ENCODE data around the gene ARMC9.

DNA sequence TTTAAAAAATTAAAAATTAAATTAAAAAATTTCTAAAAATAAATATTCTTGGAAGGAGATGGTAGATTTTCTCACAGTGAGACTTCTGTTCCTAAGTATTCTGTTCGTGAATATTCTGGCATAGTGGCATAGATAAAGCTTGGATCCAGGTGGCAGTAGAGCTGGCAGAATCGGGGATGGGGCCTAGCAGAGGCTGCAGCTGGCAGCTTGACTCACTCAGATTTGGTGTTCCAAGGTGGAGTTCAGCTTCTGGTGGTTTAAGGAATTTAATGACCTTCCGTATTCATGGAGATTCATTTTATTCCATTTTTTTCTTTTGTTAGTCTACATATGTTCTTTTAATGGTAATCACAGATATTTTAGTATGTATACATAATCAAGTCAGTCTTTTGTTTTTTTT is 19.9 kb downstream of the ARMC9 start:
- TF ChIP-seq EZH2 (IDR thresholded peaks at IDR 0.05; ENCODE audit: insufficient read depth, poor library complexity, severe bottlenecking), result no peak
- TF ChIP-seq EZH2phosphoT487 (IDR thresholded peaks at IDR 0.05; ENCODE audit: insufficient read depth, low read depth), result no peak
